Loucy (cell line): ENCODE results near the gene TPGS1.
A peak's percentile ranks its signal among the peaks of the same experiment; 100 is the strongest.

Experiments used
- H2AFZ ChIP-seq: fragments of 200-600 bp; sonication (generic); 2 replicates; pipeline ENCODE4 v1.6.0; 2016; ENCODE audit warnings: antibody characterized with exemption, mild to moderate bottlenecking, low read length, moderate library complexity
- H3F3A ChIP-seq: fragments of 200-600 bp; 2 replicates; pipeline ENCODE4 v1.6.0; 2016; ENCODE audit warnings: antibody characterized with exemption, low read depth, mild to moderate bottlenecking
- H3K27me3 ChIP-seq: fragments of 200-600 bp; sonication (generic); 2 replicates; pipeline ENCODE4 v1.6.1; 2014; ENCODE audit warnings: low read length, mild to moderate bottlenecking; ENCODE audit not compliant: insufficient read depth, poor library complexity, severe bottlenecking
- H3K36me3 ChIP-seq: fragments of 200-600 bp; sonication (generic); 2 replicates; pipeline ENCODE4 v1.6.1; 2016; ENCODE audit warnings: low read length; ENCODE audit not compliant: insufficient read depth
- H3K4me1 ChIP-seq: fragments of 200-600 bp; sonication (generic); 2 replicates; pipeline ENCODE4 v1.5.1; 2014; ENCODE audit warnings: low read length, mild to moderate bottlenecking; ENCODE audit not compliant: insufficient read depth, poor library complexity, severe bottlenecking
- H3K4me2 ChIP-seq: fragments of 200-600 bp; sonication (generic); 2 replicates; pipeline ENCODE4 v1.6.0; 2014; ENCODE audit warnings: antibody characterized with exemption, low read length, low read depth, mild to moderate bottlenecking; ENCODE audit not compliant: poor library complexity, severe bottlenecking
- H3K4me3 ChIP-seq: fragments of 200-600 bp; sonication (generic); 2 replicates; pipeline ENCODE4 v1.5.1; 2014; ENCODE audit warnings: low read length, mild to moderate bottlenecking, mixed read lengths; ENCODE audit not compliant: poor library complexity, severe bottlenecking
- H3K79me2 ChIP-seq: fragments of 200-600 bp; sonication (generic); 2 replicates; pipeline ENCODE4 v1.6.1; 2014; ENCODE audit warnings: low read length; ENCODE audit not compliant: insufficient read depth
- H3K9ac ChIP-seq: fragments of 200-600 bp; sonication (generic); 2 replicates; pipeline ENCODE4 v1.6.0; 2014; ENCODE audit warnings: mild to moderate bottlenecking, low read depth, low read length, moderate library complexity; ENCODE audit not compliant: poor library complexity, severe bottlenecking
- H3K9me2 ChIP-seq: fragments of 200-600 bp; sonication (generic); replicated peaks from 2 replicates; pipeline ENCODE4 v1.6.1; 2016; ENCODE audit warnings: low read depth, low read length, mixed read lengths
- H3K9me3 ChIP-seq: fragments of 200-600 bp; sonication (generic); 2 replicates; pipeline ENCODE4 v1.6.1; 2014; ENCODE audit warnings: mild to moderate bottlenecking, antibody characterized with exemption, low read length, low read depth; ENCODE audit not compliant: insufficient read depth
- H4K20me1 ChIP-seq: fragments of 200-600 bp; sonication (generic); 2 replicates; pipeline ENCODE4 v1.6.0; 2014; ENCODE audit warnings: antibody characterized with exemption, low read length, mild to moderate bottlenecking; ENCODE audit not compliant: insufficient read depth, poor library complexity, severe bottlenecking
- EZH2phosphoT487 ChIP-seq: fragments of 200-600 bp; IDR thresholded peaks from 2 replicates; pipeline ENCODE4 v1.6.1; 2018; ENCODE audit warnings: antibody characterized with exemption, mild to moderate bottlenecking, moderate library complexity, borderline replicate concordance
- TF ChIP-seq, protein P1 (sequence below): fragments of 200-600 bp; sonication (generic); conservative IDR thresholded peaks from 2 replicates; pipeline ENCODE4 v1.5.1; 2014; ENCODE audit warnings: mild to moderate bottlenecking, antibody characterized with exemption, low read length

TPGS1 gene

DNA sequence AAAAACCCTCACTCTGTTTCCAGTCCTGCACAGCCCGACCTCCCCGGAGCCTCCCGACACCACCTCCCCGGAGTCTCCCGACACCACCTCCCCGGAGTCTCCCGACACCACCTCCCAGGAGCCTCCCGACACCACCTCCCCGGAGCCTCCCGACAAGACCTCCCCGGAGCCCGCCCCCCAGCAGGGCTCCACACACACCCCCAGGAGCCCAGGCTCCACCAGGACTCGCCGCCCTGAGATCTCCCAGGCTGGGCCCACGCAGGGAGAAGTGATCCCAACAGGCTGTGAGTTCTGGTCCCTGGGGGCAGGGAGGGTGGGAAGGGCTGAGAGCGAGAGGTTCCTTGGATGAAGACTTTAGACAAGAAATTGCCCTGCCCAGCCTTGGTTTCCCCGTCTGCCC lies 5.7 kb upstream of the TPGS1 start:
- H4K20me1 ChIP-seq, result no peaks in the 10 kb centered on the region
- H3K79me2 ChIP-seq, result no peaks in the 10 kb centered on the region
- H3K27me3 ChIP-seq, result no peaks in the 10 kb centered on the region
- H3K4me3 ChIP-seq, result no peak overlapping the region
- peaks cover 5% of the 10 kb centered on the region for H3K4me1 ChIP-seq
- no peak for TF ChIP-seq EZH2phosphoT487
- TF ChIP-seq, protein P1, sequence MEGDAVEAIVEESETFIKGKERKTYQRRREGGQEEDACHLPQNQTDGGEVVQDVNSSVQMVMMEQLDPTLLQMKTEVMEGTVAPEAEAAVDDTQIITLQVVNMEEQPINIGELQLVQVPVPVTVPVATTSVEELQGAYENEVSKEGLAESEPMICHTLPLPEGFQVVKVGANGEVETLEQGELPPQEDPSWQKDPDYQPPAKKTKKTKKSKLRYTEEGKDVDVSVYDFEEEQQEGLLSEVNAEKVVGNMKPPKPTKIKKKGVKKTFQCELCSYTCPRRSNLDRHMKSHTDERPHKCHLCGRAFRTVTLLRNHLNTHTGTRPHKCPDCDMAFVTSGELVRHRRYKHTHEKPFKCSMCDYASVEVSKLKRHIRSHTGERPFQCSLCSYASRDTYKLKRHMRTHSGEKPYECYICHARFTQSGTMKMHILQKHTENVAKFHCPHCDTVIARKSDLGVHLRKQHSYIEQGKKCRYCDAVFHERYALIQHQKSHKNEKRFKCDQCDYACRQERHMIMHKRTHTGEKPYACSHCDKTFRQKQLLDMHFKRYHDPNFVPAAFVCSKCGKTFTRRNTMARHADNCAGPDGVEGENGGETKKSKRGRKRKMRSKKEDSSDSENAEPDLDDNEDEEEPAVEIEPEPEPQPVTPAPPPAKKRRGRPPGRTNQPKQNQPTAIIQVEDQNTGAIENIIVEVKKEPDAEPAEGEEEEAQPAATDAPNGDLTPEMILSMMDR, result no peak
- H3K9me3 ChIP-seq, result no peaks in the 10 kb centered on the region
- no peak overlapping the region for H3K4me2 ChIP-seq
- no peak overlapping the region for H3K9ac ChIP-seq
- no peak overlapping the region for H2AFZ ChIP-seq
- H3K36me3 ChIP-seq, result no peaks in the 10 kb centered on the region
- no peaks in the 10 kb centered on the region; the same call in 1 of the 2 replicates for H3F3A ChIP-seq
- no peaks in the 10 kb centered on the region for H3K9me2 ChIP-seq

DNA sequence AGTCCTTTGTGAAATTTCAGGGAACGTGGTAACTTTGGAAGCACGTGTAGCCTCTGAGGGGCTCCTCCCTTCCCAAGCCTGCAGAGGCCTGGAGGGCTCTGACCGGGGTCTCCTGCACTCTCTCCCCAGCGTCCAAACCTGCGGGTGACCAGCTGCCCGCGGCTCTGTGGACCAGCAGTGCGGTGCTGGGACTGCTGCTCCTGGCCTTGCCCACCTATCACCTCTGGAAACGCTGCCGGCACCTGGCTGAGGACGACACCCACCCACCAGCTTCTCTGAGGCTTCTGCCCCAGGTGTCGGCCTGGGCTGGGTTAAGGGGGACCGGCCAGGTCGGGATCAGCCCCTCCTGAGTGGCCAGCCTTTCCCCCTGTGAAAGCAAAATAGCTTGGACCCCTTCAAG lies 2.7 kb upstream of the TPGS1 start:
- Histone ChIP-seq H3K4me2 (no peak overlapping the region), H2AFZ (no peak overlapping the region), H4K20me1 (no peaks in the 10 kb centered on the region), H3K9me3 (no peaks in the 10 kb centered on the region), H3K27me3 (no peaks in the 10 kb centered on the region), H3K9ac (no peak overlapping the region), H3K9me2 (no peaks in the 10 kb centered on the region), H3K4me1 (peaks cover 15% of the 10 kb centered on the region), H3K79me2 (peaks cover 11% of the 10 kb centered on the region), H3F3A (no peaks in the 10 kb centered on the region; the same call in 1 of the 2 replicates), H3K4me3 (no peak overlapping the region), H3K36me3 (no peaks in the 10 kb centered on the region)
- TF ChIP-seq EZH2phosphoT487, result no peak
- TF ChIP-seq, protein P1, result no peak

DNA sequence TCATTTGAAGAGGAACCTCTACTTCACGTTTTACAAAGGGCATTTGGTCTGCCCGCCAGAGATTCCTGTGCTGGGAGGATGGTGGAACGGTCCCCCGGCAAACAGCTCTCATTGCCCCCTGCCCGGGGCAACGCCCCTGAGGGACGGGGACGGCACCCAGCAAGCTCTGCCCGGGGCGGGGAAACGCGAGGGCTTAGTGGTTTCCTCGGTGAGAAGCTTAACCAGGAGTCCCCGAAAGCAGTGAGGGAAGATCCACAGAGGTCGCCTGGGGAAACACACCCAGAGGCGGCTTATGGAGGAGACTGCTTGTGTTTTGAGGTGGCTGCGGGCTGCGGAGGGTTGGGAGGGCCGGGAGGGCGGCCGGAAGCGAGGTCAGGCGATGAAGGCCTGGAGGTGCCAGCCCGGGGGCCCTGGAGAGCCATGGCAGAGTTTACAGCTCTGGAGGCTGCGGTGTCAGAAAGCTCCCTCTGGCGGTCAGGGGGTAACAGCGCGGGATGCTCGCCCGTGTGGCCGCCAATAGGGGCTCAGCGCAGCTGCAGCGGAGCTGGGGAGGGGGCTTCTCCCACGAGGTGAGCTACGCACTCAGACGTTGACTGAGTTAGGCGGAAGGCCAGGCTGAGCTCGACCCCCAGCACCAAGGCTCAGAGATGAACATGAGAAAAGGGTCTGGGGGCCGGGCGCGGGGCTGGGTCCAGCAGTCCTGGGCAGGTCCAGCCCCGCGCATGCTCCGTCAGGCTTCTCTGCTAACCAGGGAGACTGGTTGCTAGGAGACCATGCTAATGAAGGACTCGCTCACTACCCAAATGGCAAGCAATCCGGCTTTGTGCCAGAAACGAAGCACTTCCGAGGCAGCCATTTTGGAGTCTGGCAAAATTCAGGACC lies 652 bp upstream of the TPGS1 start:
- H3K79me2 ChIP-seq, result peaks cover 11% of the 10 kb centered on the region
- H3K4me1 ChIP-seq, result peaks cover 26% of the 10 kb centered on the region
- no peaks in the 10 kb centered on the region for H3K9me3 ChIP-seq
- no peaks in the 10 kb centered on the region; the same call in 1 of the 2 replicates for H3F3A ChIP-seq
- peak overlapping the region; percentile 85 for H3K4me3 ChIP-seq
- H3K36me3 ChIP-seq, result no peaks in the 10 kb centered on the region
- peak overlapping the region; percentile 86 for H2AFZ ChIP-seq
- H3K9me2 ChIP-seq, result no peaks in the 10 kb centered on the region
- H3K27me3 ChIP-seq, result no peaks in the 10 kb centered on the region
- TF ChIP-seq, protein P1, result peak; percentile 85
- TF ChIP-seq EZH2phosphoT487, result no peak
- H4K20me1 ChIP-seq, result no peaks in the 10 kb centered on the region
- peak overlapping the region; percentile 85 for H3K9ac ChIP-seq
- peak overlapping the region; percentile 86 for H3K4me2 ChIP-seq
